ENCODE measurements around the gene WDR38.
A peak's percentile ranks its signal among the peaks of the same experiment; 100 is the strongest.
"Not testable (repeated sequence)": the region's sequence is repeated elsewhere in the genome, so short reads cannot be mapped to it uniquely, and the experiment has no call there.

WDR38 gene

DNA sequence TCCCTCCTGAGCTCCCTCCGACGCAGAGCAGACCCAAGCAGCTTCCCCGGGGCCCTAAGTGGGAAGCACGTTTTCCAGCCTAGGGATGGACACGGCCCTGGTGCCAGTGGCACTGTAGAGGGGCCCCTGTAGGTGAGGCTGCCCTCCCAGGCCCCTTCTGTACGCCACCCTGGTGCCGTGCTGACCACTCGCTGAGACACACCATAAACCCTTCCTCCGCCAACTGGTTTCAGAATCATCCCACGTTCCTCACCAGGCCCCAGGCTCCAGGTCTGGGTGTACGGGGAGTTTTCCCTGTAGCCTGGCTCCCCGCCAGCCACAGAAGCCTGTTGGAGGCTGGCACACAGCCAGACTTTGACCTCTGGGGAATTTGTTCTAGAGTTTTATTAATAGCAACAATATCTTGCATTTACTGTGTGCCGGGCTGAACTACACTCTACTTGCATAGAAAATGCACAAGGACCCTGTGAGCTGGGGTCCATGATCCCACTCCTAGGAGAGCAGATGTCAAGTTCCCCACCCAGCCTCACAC, 18.2 kb upstream of the WDR38 start:
- no peak for DNase-seq

DNA sequence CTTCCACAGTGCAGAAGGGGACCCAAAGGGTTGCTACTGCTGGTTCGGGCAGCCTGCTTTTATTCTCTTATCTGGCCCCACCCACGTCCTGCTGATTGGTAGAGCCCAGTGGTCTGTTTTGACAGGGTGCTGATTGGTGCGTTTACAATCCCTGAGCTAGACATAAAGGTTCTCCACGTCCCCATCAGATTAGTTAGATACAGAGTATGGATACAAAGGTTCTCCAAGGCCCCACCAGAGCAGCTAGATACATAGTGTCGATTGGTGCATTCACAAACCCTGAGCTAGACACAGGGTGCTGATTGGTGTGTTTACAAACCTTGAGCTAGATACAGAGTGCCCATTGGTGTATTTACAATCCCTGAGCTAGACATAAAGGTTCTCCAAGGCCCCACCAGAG, 15.1 kb upstream of the WDR38 start:
- DNase-seq: not testable (repeated sequence)

DNA sequence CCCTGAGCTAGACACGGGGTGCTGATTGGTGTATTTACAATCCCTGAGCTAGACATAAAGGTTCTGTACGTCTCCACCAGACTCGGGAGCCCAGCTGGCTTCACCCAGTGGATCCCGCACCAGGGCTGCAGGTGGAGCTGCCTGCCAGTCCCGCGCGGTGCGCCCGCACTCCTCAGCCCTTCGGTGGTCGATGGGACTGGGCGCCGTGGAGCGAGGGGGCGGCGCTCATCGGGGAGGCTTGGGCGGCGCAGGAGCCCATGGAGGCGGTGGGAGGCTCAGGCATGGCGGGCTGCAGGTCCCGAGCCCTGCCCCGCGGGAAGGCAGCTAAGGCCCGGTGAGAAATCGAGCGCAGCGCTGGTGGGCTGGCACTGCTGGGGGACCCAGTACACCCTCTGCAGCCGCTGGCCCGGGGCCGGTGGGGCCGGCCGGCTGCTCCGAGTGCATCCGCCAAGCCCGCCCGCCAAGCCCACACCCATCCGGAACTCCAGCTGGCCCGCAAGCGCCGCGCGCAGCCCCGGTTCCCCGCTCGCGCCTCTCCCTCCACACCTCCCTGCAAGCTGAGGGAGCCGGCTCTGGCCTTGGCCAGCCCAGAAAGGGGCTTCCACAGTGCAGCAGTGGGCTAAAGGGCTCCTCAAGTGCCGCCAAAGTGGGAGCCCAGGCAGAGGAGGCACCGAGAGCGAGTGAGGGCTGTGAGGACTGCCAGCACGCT, 14.5 kb upstream of the WDR38 start:
- DNase-seq: not testable (repeated sequence)

DNA sequence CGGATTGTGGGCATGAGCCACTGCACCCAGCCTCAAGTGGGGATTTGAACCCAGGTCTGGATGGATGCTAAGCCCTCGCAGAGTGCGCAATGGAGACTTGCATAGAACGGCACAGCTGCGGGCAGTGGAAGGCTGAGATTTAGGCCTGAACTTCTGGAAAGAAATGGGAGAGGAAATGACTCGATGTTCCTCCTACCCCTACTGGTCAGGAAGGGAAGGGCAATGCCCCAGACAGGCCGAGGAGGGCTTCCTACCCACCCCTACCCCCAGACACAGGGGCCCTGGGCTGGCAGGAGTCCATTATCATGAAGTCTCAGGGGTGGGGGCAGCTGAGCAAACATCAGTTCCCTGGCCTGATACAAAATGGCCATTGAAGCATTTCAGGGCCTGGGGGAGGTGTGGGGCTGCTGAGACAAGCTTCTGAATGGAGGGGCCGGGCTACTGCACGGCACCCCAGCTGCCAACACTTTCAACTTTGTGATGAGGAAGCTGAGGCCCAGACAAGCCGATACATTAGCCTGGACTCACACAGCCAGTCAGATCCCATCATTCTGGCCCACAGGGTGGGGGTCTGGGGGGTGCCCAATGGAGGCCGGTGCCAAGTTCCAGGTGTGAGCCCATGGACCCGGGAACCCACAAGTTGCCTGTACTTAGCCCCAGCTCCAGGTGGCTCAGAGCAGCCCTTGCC, 13.5 kb upstream of the WDR38 start:
- DNase-seq: peak; percentile 70

DNA sequence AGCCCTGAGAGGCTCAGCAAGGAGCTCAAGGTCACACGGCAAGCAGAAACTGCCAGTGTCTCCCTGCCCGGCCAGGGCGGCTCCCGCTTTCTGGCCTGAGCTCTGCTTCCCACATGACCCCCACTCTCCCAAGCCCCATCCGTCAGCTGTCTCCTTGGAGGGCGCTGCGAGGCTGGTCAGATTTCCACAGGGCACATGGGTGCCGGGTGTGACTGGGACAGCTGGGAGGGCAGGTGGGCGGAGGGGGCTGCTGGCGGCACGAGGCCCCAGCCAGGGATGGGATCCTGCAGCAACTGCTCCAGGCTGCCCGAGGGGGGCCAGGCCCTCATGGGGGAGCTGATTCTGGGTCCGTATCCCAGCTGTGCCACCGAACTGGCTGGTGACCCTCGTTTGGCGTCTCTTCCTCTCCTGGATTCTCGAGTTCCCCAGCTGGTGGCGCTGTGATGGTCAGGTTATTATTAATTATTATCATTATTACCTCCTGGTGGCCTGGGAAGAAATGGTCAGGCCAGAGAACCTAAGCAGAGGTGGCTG, 12.9 kb upstream of the WDR38 start:
- no peak for DNase-seq

DNA sequence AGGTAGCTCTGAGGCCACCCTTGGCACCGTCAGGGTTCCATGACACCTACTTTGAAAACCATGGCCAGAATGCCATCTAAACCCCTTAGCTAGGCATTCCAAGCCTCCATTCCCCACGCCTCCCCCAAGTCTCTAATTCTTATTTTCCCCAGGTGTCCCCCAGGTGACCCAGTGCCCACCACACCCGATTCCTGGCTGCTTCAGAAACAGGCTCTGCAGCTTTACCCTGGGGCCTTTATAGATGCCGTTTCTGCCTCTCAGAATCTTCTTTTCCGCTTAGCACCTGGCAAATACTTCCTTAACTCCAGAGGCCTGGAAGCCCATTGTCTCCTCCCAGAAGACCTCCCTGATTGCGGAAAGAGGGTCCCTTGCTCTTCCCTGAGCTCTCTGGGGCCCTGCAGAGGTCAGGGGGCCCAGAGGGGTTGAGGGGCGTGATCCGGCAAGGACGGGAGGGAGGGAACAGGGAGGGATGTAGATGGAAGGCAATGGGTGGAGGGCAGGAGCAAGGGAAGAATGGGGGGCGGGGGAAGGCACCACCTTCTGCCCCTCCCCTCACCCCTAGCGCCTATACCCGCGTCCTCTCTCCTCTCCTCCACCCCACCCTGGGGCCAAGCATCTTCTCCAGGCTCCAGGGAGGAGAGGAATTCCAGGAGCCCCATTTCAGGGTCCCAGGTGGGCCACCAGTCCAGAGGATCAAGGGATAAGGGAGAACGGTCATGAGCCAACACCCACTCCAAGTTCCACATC, 12.0 kb upstream of the WDR38 start:
- no peak for DNase-seq

DNA sequence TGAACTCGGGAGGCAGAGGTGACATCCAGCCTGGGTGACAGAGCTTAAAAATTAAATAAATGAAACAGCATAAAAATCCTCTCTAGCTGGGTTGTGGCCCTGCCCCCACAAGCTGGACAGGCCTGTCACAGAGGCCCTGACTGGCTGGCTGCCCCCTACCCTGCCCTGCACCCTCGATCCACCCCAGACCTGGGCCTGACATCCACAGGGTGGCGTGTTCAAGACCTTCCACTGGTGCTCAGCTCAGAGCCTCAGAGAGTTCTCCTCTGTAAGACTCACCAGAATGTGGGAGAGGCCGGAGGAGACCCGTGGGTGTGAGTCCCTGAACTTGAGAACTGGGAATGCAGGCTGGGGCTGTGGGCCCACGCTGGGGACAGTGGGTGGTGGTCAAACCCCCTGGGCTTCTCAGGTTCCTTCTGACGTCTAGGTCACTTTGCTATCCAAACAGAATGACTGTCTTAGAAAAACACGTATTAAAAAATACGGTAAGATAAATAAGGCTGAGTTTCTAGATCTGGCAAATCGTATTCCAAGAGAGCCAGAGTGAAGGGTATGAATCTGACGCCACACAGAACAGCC, 9.7 kb upstream of the WDR38 start:
- no peak for DNase-seq

DNA sequence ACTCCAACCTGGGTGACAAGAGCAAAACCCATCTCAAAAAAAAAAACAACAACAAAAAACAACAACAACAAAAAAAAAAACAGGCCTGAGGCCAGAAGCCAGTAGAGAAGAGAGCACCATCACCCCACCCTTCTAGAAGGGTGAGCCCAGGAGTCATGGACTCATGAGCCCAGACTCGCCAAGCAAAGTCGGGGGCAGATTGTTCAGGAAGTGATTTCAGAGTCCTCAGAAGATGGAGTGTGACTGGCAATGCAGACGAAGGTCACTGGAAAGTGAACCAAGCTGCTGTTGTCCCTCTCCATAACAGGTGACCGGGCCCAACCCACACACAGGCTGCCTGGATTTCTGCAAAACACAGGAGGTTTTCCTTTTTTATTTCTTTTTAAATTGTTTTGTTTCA, 9.0 kb upstream of the WDR38 start:
- DNase-seq: no peak

DNA sequence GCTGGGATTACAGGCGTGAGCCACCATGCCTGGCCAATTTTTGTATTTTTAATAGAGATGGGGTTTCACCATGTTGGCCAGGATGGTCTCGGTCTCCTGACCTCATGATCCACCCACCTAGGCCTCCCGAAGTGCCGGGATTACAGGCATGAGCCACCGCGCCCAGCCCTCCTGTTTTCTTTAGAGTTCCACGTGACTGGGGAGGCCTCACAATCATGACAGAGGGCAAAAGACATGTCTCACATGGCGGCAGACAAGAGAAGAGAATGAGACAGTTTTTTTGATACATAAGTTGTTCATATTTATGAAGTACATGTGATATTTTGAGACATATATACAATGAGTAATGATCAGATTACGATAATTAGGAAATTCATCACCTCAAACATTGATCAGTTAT, 6.8 kb upstream of the WDR38 start:
- DNase-seq: not testable (repeated sequence)

DNA sequence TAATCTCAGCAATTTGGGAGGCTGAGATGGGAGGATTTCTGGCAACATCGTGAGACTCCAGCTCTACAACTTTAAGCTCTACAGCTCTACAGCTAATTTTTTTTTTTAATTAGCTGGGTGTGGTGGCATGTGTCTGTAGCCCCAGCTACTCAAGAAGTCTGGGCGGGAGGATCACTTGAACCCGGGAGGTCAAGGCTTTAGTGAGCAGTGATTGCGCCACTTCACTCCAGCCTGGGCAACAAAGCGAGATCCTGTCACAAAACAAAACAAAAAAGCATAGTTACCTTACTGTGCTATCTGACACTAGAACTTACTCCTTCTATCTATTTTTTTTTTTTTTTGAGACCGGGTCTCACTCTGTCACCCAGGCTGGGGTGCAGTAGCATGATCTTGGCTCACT, 6.3 kb upstream of the WDR38 start:
- DNase-seq: no peak

DNA sequence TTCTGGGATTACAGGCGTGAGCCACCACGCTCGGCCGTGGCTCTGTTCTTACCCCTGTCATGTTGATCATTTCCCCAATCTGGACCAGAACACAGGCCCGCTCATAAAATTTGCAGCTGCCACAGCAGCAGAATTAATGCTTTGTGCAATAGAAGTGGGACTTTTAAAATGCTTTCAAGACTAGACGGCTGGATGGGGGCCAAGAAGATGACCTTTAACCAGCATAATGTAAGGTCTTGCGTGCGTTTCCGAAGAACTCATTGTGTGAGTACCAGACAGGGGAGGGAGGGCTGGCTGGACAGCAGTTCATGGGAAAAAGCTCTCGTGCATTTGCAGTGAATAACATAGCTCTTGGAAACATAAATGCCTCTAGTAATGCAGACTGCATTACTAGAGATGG, 3.5 kb upstream of the WDR38 start:
- peak; percentile 59 for DNase-seq

DNA sequence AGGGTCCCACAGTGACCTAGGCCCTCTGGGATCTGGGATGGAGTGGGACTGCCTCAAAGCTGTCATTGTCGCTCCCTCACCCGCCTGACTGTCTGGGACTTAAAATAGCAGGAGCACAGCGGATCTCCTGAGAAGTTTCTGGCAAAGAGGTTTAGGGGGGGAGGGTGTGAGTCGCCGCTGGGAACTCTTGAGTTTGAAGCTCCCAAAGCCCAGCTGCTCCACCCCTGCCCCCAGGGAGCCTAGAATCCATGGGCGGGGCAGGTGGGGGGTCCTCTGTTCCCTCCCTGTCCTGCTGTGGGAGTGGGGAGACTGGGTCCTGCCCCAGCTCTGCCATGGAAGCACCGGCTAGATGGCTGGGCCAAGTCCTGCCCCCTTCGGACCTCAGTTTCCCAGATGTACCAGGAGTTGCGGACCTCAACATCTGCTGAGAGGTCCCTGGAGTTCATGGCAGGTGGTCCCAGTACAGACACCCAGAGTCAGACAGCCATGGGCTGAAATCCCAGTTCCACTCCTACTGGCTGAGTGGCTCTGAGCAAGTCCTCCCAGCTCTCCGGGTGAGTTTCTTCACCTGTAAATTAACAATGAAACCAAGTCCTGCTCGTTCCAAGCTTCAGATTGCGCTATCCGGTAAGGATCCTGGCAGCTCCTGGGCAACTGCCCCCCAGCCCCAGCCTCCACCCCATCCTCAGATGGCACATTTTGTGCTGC, 985 bp upstream of the WDR38 start:
- DNase-seq: no peak

DNA sequence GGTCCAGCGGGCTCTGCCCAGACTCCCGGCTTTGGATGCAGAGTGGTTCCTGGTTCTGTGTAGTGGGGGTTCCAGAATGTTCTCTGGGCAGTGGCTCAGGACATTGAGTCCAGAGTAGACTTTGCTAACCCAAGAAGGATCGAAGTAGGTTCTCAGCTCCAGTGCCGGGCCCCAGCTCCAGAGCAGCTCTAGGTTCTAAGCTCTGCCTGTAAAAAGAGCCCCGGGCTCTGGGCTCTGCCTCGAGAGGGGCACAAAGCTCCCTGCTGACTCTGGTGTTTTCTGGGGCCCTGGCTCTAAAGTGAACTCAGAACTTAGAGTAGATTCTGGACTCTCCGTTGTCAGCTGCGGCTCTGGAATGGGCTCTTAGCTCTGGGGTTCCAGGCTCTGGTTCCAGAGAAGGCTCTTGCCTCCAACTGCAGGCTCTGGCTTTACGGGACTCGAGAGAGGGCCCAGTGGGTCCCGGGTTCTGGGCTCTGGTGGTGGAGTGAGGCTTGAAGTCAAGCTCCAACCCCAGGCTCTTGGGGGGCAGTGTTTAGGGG, 414 bp downstream of the WDR38 start:
- no peak for DNase-seq

DNA sequence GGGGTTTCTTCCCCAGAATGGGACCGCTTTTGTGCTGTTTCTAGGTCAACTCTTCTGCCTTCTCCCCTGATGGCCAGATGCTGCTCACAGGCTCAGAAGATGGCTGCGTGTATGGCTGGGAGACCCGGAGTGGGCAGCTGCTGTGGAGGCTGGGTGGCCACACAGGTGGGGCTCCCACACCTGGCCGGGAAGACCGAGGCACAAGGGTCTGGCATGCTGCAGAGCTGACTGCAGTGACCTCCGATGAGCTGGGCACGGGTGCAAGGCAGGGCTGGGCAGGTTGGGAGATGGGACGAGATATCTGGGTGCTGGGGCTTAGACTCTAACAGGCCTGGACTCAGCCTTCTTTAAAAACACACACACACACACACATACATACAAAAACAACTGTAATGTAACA, 901 bp downstream of the WDR38 start:
- DNase-seq: no peak

DNA sequence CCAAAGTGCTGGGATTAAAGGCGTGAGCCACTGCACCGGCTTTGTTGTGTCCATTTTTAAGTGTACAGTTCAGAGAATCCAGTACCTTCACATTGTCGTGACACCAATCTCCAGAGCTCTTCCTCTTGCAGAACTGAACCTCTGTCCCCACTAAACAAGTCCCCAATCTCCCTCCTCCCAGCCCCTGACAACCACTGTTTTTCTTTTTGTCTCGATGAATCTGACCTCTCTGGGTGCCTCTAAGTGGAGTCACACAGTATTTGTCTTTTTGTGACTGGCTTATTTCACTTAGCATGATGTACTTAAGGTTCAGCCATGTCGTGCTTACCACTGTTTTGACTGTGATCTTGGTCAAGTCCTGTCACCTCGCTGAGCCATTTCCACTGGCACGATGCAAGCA, 1.6 kb downstream of the WDR38 start:
- no peak for DNase-seq

DNA sequence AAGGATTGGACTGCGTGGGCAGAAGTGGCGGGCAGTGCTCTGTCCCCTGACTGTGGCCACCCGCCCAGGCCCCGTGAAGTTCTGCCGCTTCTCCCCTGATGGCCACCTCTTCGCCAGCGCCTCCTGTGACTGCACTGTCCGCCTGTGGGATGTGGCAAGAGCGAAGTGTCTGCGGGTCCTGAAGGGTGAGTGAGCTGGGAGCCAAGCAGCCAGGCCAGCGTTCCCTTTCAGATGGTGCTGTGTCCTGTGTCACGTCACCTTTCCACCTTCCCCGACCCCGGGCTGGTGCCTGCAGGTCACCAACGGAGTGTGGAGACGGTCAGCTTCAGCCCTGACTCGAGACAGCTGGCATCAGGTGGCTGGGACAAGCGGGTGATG, 2.3 kb downstream of the WDR38 start:
- DNase-seq: peak; percentile 57

DNA sequence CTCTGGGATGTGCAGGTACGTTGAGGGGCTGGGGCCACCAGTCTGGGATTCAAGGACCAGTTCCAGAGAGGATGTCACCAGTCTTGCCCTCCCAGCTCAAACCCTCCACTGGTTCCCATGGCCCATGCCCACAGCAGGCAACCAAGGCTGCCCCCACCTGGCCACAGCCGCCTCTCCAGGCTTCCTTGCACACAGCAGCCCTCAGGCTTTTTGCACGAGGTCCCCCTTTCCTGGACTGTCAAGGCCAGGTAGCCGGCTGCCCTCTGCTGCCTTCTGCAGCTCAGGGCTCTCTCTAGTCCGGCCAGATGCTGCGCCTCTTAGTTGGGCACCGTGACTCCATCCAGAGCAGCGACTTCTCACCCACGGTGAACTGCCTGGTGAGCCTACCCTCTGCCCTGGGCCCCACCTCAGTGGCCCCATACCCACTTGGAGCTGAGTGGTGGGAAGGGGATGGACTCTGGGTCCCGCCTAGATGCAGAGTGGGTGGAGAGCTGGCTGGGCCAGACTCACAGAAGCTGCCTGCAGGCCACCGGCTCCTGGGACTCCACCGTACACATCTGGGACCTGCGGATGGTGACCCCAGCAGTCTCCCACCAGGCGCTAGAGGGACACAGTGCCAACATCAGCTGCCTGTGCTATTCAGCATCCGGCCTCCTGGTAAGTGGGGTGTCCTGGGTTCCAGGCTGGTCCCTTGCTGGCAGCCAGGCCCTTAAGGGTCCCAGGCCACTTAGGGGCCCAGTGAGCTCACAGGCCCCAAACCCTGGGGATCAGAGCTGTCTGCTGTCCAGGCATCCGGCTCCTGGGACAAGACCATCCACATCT, 2.9 kb downstream of the WDR38 start:
- DNase-seq: peak; percentile 89

DNA sequence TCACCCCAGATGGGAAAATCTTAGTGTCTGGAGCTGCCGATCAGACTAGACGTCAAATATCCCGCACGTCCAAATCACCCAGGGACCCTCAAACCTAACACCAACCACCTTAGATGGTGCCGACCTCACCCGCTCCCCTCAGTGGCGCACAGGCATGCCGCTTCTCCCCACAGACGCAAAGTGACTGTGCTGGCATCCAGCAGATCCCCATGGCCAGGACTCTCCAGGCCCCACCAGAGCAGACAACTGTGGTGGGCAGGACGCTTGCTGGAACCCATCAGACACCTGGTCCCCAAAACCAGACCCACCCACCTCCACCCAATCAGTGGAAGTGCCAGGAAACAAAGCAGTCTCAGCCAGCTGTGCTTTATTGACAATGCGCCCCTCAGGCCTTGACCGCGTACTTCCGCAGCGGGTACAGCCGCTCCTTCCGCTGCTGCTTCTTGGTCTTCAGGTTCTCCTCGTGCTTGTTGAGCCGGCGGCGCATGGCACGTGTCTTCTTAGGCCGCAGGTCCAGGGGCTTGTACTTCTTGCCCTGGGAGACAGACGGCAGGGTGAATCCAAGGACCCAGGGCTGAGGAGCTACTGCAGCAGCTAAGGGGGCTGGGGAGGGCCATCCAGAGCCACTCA, 4.4 kb downstream of the WDR38 start:
- DNase-seq: peak; percentile 47

DNA sequence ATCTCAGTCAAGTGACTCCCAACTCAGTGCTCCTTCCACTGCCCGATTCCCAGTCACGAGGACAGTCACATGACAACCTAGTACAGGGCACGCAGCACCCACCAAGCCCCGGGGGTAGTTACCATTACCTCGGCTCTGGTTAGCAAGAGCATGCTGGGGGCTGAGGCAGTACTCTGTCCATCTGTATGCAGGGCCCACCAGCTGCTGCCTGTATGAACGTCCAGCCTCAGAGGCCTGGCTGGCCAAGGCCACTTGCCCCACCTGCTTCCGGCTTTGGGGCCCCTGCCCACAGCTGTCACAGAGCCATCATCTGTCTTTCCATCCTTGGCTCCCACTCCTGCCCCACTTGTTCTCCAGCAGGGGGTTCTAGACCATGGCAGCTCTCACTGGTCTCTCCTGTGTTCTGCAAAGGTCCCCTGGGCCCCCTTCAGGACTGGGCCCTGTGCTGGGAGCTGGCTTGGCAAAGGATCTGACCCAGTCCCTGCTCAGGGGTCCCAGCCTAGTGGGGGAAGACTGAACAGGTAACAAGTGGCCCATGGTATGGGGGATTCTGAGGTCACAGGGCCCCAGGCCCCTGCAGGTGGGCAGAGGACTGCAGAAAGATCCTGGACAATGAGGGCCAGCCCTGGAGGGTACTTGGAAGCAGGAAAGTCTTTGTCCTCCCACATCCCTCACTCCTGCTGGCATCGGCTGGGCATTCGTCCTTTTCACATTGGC, 5.2 kb downstream of the WDR38 start:
- DNase-seq: peak; percentile 48

Measured in islet precursor cell (in vitro differentiated cells).